Stimulated activated CD4-positive, alpha-beta T cell treated with anti-CD3 and anti-CD28 coated beads, Interleukin-2, amount 100 ng/mL, for 4 hours (primary cell): ENCODE measurements around the gene RDH11.
"Not testable (repeated sequence)": the region's sequence is repeated elsewhere in the genome, so short reads cannot be mapped to it uniquely, and the experiment has no call there.

ENCODE experiments used
- DNase-seq: peaks from one replicate; pipeline ENCODE4 v3.0.0-alpha.2; 2020; ENCODE audit warnings: low read depth

The RDH11 gene, protein sequence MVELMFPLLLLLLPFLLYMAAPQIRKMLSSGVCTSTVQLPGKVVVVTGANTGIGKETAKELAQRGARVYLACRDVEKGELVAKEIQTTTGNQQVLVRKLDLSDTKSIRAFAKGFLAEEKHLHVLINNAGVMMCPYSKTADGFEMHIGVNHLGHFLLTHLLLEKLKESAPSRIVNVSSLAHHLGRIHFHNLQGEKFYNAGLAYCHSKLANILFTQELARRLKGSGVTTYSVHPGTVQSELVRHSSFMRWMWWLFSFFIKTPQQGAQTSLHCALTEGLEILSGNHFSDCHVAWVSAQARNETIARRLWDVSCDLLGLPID

DNA sequence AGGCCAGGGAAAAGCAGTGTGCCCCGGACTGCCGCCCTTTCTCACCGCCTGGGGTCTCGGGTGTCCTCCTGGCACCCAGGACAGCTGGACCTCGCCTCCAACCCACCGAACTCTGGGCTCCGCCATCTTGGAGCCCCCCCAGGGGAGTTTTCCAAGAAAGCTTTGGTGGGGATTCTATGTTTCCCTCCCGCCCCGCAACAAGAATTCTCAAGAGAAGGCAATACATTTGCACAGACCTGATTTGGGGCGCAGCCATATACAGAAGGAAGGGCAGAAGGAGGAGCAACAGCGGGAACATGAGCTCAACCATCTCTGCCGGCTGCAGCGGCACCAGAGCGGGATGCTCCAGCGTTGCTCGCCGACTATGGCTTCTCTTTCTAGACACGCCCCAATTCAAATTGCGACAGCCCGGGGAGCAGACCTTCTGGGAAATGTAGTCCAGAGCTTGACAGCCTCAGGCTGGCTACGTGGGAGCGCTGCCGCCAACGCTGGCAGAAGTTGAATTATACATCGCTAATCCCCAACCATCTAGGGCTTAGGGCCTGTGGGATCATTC, at the start of gene RDH11:
Gene RDH11 (minus strand): TSS at position 371 of the 556 bp plus-strand sequence. CDS start 61 bp downstream, at position 310.
- peak; percentile 78 for DNase-seq

DNA sequence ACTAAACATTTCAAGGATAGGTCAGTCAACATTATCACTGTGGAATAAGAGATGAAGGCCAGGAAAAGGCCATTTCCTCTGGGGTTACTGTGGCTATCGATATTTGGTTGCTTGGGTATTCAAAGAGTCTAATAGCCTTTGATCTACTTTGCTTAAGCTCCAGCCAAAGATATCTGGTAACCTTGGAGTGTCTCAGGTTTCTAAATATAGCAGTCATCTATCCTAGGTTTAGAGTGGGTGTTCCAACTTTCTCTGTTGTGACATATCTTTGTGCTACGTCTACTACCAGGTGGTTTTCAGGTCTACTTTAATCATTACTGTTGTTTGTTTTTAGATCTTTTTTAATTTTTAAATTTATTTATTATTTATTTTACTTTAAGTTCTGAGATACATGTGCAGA, 48.5 kb upstream of the RDH11 start:
- DNase-seq = no peak

DNA sequence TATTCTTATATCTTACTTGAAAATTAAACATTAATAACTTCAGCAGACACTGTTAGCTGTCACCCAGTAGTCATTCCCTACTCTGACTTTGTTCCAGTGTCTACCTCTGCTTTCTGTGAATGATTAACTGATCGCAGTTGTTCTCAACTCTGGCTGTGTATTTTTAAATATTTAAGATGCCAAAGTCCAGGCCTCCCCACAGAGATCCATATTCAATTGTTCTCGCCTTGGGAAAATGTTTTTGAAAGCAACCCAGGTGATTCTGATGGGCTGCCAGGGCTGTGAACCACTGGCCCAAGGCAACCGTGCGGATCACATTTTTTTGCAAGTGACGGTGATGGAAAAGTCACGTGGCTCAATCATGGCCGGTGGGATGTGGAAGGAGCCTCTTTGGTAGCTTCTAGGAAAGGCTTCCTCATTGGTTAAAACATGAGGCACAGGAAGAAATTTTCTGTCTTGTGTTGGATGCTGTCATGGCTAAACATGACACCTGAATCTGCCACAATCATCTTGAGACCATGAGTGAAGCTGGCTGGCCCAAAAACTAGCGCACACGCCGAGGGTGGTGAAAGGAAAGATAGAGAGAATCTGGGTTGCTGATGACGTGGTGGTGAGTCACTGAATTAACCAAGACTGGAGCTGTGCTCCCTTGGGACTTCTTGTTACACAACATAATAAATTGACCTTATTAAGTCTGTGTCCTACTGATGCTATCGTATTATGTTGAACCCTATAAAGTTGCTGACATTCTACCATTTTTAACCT, 43.4 kb upstream of the RDH11 start:
- no peak for DNase-seq

DNA sequence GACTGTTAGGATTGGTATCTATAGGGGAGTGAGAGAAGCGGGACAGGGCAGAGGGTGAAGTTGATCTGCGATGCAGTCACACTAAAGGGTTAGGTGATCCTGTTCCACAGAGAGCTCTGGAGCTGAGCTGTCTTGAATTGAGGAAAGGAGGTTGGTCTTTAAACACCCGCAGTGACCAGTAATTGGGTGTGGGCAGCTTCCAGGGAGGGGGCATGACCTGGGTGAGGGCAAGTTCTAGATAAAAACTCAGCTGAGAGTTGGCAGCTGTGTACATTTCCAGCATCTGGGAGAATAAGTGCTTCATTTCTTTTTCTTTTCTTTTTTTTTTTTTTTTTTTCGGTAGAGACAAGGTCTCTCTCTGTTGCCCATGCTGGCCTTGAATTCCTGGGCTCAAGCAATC, 41.2 kb upstream of the RDH11 start:
- no peak for DNase-seq

DNA sequence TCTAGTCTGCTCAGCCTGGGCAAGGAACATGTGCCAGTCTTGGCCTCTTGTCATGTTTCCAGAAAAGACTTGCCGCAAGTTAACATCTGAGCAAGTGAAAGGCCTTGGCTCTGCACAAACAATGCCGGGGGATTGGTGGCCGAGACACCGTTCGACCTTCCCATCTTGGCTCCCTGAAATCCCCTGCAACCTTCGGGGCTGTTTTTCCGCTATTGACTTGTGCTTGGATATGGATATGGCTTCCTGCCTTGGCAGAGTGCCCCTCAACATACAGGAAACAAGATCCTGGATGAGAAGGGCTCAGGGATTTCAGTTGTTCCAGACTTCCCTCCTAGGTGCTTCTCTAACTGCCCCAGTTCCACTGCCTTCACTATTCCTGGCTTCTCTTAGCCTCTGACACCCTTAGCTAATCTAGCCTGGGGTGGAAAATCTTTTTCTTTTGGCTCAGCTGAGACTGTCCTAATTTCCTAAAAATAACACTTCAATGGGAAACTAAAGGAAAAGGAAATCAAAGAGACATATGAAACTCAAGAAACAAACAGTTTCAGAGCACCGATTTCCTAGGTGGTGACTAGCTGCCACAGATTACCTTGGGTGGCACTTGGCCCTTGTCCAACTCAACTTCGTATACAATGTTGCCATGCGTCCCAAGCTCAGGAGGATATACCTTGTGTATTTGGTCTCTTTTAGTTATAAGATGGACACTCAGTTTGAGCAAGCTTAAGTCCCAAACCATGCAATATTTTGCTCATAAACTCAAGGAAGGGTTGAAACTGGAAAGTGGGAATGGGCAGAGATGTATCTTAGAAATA, 40.0 kb upstream of the RDH11 start:
- DNase-seq = no peak

DNA sequence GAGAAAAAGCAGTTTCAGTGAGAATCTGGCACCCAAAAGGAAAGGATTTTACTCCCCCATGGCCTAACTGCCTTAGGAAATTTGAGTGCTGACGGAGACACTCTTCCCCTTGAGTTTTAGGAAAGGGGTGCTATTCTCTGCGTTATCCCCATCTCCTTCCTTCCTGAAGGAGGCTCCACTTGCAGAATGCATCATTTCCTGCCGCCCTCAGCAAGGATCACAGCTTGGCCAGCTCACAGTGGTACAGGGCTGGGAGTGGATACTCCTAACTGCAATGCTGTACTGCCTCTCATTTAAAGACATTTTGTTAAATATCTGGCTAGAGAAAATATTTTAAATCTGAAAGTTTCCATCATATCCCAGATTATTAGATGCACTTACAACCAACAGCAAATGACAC, 39.1 kb upstream of the RDH11 start:
- no peak for DNase-seq

DNA sequence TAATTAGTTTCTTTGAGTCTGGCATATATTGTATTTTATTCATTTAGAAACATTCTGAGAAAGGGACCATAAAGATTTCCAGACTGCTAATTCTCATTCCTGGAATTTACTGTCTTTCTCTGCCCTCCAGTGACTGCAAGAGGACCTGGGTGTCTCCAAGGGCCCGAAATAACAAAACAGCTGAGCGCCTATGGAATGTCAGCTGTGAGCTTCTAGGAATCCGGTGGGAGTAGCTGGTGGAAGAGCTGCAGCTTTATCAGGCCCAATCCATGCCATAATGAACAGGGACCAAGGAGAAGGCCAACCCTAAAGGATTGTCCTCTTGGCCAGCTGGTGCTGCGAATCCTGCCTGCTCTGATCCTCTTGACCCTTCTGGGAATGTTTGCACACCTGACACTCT, 38.1 kb upstream of the RDH11 start:
- no peak for DNase-seq

DNA sequence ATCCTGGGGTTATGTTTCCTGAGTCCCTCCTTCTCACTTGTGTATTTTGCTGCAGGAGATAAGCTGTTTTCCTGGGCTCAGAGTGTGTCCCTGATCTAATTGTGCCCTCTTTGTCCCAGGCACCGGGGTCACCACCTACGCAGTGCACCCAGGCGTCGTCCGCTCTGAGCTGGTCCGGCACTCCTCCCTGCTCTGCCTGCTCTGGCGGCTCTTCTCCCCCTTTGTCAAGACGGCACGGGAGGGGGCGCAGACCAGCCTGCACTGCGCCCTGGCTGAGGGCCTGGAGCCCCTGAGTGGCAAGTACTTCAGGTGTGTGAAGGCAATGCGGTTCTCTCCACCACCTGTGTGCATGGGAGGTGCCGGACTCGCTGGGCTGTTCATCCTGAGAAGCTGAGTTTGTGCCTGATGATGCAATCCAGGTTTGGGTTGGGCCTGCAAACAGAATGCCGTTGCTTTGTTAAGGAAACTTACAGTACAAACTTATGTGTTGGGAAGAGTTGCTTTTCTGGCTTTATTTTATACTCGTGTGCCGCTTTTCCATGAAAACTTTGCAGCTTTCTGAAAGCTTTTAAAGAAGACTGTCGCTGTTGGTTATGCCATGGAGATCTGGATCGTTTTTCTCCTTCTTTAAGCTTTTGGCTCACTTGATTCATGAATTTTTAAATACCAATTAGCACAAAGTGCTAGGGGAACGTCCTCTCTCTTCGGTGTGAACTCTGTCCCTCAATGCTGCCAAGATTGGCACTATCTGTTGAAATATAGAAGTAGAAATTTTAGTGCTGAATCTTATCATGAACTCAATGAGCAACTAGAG, 33.7 kb upstream of the RDH11 start:
- no peak for DNase-seq

DNA sequence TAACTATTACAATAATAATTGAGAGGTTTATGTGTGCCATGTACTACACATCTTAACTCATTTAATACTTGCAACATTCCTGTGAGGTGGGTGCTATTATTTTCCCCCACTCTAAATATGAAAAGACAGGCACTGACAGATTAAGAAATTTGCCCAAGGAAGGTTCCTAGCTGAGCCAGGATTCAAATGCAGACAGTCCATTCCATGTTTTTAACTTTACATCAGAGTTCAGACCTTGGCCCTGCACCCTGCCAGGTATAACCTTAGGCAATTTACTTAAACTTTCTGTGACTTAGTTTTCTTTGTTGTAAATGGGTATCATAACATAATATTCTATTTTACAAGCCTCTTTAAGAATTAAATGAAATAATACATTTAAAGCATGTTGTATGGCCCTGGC, 32.7 kb upstream of the RDH11 start:
- no peak for DNase-seq

DNA sequence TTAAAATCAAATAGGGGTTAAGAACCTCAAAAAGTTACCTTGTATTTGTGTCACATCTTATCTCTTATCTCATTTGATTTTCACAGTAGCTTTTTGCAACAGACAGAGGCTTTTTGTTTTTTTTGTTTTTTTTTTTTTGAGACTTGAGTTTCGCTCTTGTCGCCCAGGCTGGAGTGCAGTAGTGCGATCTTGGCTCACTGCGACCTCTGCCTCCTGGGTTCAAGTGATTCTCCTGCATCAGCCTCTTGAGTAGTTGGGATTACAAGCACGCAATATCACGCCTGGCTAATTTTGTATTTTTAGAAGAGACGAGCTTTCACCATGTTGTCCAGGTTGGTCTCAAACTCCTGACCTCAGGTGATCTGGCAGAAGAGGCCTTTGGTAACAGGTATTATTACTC, 31.8 kb upstream of the RDH11 start:
- no peak for DNase-seq

DNA sequence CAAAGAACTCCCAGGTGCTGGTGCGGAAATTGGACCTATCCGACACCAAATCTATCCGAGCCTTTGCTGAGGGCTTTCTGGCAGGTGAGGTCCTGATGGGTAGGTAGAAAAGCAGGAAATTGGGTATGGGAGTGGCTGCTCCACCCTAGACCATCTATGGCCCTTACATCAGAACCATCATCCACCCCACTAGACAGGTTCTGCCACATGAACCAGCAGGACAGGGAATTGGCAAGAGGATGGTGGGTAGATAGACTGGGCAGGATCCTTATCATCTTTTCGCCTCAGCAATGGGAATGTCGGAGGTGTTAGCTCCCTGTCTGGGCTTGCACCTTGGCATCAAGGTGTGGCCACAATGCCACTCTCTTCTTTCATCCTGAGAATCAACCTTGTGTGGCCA, 29.6 kb upstream of the RDH11 start:
- no peak for DNase-seq

DNA sequence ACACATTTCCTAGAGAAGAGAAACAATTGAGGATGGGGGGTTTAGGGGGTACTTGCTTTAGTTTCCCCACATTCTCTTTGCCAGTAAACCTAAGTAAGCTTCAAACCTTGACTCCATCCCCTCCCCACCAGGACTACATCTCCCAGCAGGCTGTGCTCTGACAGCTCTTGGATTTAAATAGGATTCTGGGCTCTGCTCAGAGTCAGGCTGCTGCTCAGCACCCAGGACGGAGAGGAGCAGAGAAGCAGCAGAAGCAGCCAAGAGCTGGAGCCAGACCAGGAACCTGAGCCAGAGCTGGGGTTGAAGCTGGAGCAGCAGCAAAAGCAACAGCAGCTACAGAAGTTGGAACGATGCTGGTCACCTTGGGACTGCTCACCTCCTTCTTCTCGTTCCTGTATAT, 26.7 kb upstream of the RDH11 start:
- DNase-seq = no peak

DNA sequence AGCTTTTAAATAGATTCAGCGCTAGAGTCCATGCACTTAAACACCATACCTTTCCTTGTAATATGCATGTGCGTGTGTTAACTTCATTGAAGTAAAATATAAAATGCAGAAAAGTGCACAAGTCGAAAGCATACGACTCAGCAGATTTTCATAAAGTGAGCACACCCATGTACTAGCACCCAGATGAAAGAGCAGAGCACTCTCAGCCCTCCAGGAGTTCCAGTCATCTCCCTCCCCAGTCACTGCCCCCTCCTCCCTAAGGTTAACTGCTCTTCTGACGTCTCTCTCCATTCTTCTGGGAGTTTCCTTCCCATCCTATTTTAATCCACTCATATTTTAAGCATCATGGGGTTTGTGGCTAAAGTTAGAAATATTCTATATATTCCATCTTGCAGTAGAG, 26.3 kb upstream of the RDH11 start:
- DNase-seq = no peak

DNA sequence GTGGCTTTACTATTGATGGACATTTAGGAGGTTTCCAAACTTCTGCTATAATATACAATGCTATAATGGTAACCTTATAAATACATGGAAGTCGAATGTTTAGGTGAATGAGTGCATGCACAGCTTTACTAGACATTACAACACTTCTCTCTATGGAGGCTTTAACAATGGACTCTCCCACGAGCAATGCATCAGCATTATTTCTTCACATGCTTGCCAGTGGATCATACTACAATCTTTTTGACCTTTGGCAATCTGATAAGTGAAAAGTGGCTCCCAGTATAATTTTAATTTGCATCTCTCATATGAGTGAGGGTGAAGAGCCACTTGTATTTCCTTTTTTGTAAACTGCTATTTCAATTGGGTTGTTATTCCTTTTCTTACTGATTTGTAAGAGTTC, 24.3 kb upstream of the RDH11 start:
- DNase-seq = no peak

DNA sequence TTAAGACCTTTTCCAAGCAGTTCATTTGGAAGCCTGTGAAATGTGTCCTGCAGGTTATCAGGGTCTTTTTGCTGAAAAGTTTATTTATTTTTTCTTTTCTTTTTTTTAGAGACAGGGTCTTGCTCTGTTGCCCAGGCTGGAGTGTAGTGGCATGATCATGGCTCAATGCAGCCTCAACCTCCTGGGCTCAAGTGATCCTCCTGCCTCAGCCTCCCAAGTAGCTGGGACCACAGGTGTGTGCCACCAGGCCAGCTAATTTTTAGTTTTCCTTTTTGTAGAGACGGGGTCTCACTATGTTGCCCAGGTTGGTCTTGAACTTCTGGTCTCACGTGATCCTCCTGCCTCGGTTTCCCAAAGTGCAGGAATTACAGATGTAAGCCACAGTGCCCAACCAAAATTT, 23.8 kb upstream of the RDH11 start:
- not testable (repeated sequence) for DNase-seq

DNA sequence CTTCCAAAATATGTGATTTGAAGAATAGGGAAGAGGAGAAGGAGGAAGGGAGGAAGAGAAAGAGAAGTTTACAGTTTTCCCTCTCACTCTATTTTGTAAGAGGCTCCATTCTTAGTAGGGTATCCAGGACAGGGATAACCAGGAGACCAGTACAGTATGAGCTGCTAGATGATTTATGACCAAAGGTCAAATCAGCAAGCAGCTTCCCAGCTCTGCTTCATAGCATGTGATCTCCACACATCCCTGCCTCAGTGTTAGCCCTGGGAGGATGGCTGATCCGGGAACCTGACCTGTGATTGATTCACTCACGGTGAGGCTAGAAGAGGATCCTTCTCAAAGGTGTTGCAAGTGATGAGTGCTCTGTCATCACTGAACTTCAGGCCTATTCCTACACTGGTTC, 22.7 kb upstream of the RDH11 start:
- DNase-seq = no peak

DNA sequence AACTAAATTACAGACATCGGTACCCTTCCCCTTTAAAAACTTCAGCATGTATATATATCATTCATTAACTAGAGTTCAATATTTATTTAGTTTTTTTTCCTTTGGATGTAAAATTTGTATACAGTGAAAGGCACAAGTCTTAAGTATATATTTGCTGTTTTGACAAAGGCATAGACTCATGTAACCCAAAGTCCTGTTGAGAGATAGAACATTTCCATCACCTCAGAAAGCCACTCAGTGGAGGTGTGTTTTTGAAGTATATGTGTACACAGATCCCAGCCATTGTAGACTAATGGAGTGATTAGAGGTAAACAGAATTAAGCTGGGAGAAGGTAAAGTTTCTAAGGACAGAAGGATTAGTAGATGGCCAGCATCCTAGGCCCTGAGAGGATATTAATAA, 21.5 kb upstream of the RDH11 start:
- no peak for DNase-seq

DNA sequence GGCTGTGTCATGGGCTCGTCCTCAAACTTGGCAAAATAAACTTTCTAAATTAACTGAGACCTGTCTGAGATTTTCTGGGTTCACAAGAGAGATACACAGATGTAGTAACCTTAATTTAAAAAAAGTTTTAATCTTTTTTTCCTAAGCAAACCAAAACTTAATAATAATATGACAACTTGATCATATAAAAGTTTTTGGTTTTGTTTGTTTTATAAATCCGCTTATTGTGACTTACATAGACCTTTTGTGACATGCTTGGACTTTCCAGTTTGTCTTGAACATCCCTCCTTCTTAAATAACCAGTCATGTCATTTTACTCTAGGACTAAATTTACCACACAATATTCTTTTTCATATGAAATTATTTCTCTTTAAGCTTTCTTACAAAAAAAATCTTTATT, 14.6 kb upstream of the RDH11 start:
- no peak for DNase-seq

DNA sequence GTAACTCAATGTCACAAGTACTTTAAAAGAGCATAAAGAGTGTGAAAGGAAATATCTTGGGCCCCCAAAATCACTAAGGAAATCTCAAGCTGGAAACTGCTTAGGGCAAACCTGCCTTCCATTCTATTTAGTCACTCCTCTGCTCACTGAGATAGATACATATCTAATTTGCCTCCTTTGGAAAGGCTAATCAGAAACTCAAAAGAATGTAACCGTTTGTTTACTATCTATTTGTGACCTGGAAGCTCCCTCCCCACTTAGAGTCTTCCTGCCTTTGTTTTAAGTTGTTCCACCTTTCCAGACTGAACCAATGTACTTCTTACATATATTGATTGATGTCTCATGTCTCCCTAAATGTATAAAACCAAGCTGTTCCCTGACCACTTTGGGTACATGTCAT, 14.2 kb upstream of the RDH11 start:
- not testable (repeated sequence) for DNase-seq

DNA sequence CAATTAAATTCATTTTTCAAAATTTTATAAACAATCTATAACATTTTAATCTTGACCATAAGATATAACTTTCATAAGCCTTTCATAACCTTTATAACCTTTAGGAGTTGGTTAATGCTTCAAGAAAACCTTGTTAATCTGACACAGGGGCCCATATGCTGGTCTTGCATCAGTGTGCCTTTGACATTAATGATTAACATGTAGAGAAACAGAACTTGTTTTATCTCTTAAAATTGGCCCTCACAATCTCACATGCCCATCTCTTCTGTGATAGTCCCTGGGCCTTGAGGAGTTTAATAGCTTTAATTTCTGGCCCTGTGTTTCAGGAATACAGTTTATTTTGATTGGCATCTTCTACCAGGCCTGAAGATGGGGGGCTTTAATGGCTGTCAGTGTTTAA, 13.8 kb upstream of the RDH11 start:
- DNase-seq = not testable (repeated sequence)

DNA sequence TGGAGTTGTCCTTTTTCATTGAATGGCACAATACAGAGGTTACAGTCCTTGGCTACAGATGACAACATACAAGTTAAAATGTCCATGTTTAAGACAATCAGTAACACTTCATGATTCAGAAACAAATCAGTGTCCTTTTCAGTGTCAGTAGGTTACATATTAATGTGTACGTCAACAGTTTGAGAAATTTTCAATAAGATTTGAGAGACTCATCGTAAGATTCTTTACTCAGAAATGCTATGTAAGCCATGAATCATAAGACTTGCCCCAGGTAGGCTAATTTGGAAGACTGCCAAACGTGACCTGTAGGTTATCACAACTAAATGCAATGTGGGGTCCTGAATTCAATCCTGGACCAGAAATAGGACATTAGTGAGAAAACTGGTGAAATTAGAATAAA, 9.6 kb upstream of the RDH11 start:
- DNase-seq = no peak
